Common myeloid progenitor, CD34-positive (primary cell): Measurements from ENCODE around the gene NUDT3.

Experiments
- CTCF ChIA-PET: fragments of 350-600 bp; sonication (Branson Sonifier 250); formaldehyde crosslinking; loops from one replicate; lab custom pipeline; 2021; ENCODE audit warnings: antibody characterized with exemption; lab: Charles Lee
- POLR2A ChIA-PET: fragments of 350-600 bp; sonication (Branson Sonifier 250); formaldehyde crosslinking; loops from one replicate; lab custom pipeline; 2021; ENCODE audit warnings: antibody characterized with exemption; lab: Charles Lee
- DNase-seq, 3 donors: peaks; one replicate each; pipeline versions ENCODE4 v3.0.0 to v3.0.0-alpha.2; 2013
- H3K27ac ChIP-seq, 2 experiments: 1 replicate in 1 of 2; 2 replicates in 1 of 2; pipeline ENCODE4 v1.7.0; 2013; ENCODE audit warnings: inconsistent platforms in 2 of 2, low read length in 2 of 2, mild to moderate bottlenecking in 2 of 2, low read depth in 1 of 2, moderate library complexity in 1 of 2; ENCODE audit not compliant: severe bottlenecking in 2 of 2, insufficient read depth in 1 of 2, poor library complexity in 1 of 2
- H3K27me3 ChIP-seq, 5 experiments: replicated peaks in 2 of 5; 1 replicate in 3 of 5; 2 replicates in 2 of 5; pipeline versions ENCODE4 v1.6.1 to v1.7.0; 2013; ENCODE audit warnings: low read length in 4 of 5, mild to moderate bottlenecking in 2 of 5, moderate library complexity in 2 of 5, inconsistent platforms in 1 of 5; ENCODE audit not compliant: insufficient read depth in 5 of 5, control insufficient read depth in 4 of 5
- H3K36me3 ChIP-seq, 4 experiments: 1 replicate in 2 of 4; 2 replicates in 2 of 4; pipeline versions ENCODE4 v1.6.1 to v1.7.0; 2013; ENCODE audit warnings: low read length in 3 of 4, control low read depth in 1 of 4, mild to moderate bottlenecking in 1 of 4; ENCODE audit not compliant: control insufficient read depth in 4 of 4, insufficient read depth in 4 of 4
- H3K4me1 ChIP-seq, 4 experiments: 1 replicate in 3 of 4; 2 replicates in 1 of 4; pipeline versions ENCODE4 v1.6.1 to v1.7.1; 2013; ENCODE audit warnings: low read length in 3 of 4, mild to moderate bottlenecking in 3 of 4, control low read depth in 1 of 4, inconsistent platforms in 1 of 4, moderate library complexity in 1 of 4; ENCODE audit not compliant: control insufficient read depth in 4 of 4, insufficient read depth in 4 of 4; ENCODE audit errors: control extremely low read depth in 1 of 4
- H3K4me3 ChIP-seq, 7 experiments: 1 replicate in 4 of 7; 2 replicates in 3 of 7; pipeline versions ENCODE4 v1.5.1 to v1.7.0; 2013; ENCODE audit warnings: mild to moderate bottlenecking in 7 of 7, low read length in 6 of 7, moderate library complexity in 6 of 7, inconsistent platforms in 2 of 7, low read depth in 2 of 7, control low read depth in 1 of 7; ENCODE audit not compliant: insufficient read depth in 4 of 7, control insufficient read depth in 1 of 7; ENCODE audit errors: extremely low read depth in 1 of 7
- H3K9me3 ChIP-seq, 5 experiments: 1 replicate in 4 of 5; 2 replicates in 1 of 5; pipeline versions ENCODE4 v1.6.1 to v1.7.1; 2013; ENCODE audit warnings: low read length in 4 of 5, mild to moderate bottlenecking in 2 of 5, inconsistent platforms in 1 of 5, low read depth in 1 of 5, moderate library complexity in 1 of 5; ENCODE audit not compliant: control insufficient read depth in 4 of 5, insufficient read depth in 2 of 5; ENCODE audit errors: control extremely low read depth in 1 of 5
- WGBS: methylation state at CpG from one replicate; pipeline ENCODE4 v1.1.5; 2013; ENCODE audit not compliant: insufficient coverage; 5-methylcytosine and 5-hydroxymethylcytosine counted together

Gene NUDT3

GRCh38 chr6:34305497-34305896 lies 87.0 kb downstream of the NUDT3 start:
- CTCF ChIA-PET, result interaction anchor here (0.7 to 1.5 kb wide), 3 partner anchors 16 to 303 kb away, joined by 3 read pairs; no protein-coding TSS in a partner anchor
- no peaks in the 10 kb centered on the region for H3K27me3 ChIP-seq
- POLR2A ChIA-PET, result interaction anchor here (0.6 kb wide), 1 partner anchor 110 kb away, joined by 4 read pairs; no protein-coding TSS in a partner anchor
- WGBS, result 100% methylated on average over 1 of the region's 2 CpGs
- H3K27ac ChIP-seq, result no peak overlapping the region
- no peaks in the 10 kb centered on the region for H3K9me3 ChIP-seq
- H3K36me3 ChIP-seq, result peaks cover 0 to 3% (median 2%) of the 10 kb centered on the region in 4 experiments
- no peak for DNase-seq
- H3K4me1 ChIP-seq, result peaks cover 0 to 13% (median 4%) of the 10 kb centered on the region in 4 experiments
- H3K4me3 ChIP-seq, result no peak overlapping the region

DNA sequence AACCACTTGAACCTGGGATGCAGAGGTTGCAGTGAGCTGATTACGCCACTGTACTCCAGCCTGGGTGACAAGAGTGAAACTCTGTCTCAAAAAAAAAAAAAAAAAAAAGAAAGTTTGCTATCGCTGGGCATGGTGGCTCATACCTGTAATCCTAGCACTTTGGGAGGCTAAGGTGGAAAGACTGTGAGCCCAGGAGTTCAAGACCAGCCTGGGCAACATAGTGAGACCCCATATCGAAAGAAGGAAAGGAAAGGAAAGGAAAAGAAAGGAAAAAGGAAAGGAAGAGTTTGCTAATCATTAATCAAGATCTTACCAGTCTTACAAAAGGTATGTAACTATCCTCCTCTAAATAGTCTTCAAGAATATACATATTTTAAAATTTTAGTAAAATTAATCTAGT lies 88.3 kb downstream of the NUDT3 start:
- H3K36me3 ChIP-seq, result peaks cover 0 to 3% (median 2%) of the 10 kb centered on the region in 4 experiments
- no peaks in the 10 kb centered on the region for H3K27me3 ChIP-seq
- H3K4me3 ChIP-seq, result no peak overlapping the region
- H3K4me1 ChIP-seq, result peaks cover 0 to 20% (median 10%) of the 10 kb centered on the region in 4 experiments
- ChIA-PET POLR2A (no interaction called here), CTCF (interaction anchor here (1.6 kb wide), 1 partner anchor 31 kb away, joined by 3 read pairs; no protein-coding TSS in a partner anchor)
- no peaks in the 10 kb centered on the region for H3K9me3 ChIP-seq
- H3K27ac ChIP-seq, result no peak overlapping the region
- no CpG with 5 or more reads among the region's 3 CpGs for WGBS
- no peak for DNase-seq

DNA sequence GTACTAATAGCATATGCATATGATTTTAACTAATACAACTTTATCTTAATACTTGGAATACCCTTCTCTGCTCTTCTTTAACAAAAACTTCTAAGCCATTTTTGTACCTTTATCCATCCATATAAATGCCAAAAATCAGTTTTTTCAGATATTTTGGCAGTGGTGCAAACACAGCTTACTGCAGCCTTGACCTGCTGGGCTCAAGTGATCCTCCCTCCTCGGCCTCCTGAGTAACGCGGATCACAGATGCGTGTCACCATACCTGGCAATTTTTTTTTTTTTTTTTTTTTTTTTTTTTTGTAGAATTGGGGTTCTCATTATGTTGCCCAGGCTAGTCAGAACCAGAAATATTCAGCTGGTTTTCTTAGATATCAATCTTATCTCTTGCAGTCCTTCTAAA lies 89.5 kb downstream of the NUDT3 start:
- Histone ChIP-seq H3K4me1 (peaks cover 0 to 21% (median 11%) of the 10 kb centered on the region in 4 experiments), H3K36me3 (peaks cover 0 to 3% (median 2%) of the 10 kb centered on the region in 4 experiments), H3K27me3 (no peaks in the 10 kb centered on the region), H3K4me3 (no peak overlapping the region), H3K9me3 (no peaks in the 10 kb centered on the region), H3K27ac (no peak overlapping the region)
- DNase-seq, result no peak
- WGBS, result no CpG with 5 or more reads among the region's 4 CpGs
- ChIA-PET POLR2A (no interaction called here), CTCF (interaction anchor here (1.6 kb wide), 1 partner anchor 30 kb away, joined by 3 read pairs; no protein-coding TSS in a partner anchor)

DNA sequence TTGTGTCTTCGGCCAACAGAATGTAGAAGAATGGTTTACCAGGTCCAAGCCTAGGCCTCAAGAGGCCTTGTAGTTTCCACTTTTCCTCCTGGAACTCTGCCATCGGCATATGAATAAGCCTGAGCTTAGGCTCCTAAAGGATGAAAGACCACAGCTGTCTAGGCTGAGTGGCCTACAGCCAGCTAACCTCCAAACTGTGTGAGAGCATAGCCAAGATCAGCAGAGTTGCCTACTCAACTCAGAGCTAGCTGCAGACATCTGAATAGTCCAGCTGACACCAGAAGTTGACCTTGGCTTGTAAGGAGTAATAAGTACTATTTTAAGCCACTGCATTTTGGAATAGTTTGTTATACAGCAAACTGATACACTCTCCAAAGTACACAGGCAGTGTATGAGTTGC lies 91.1 kb downstream of the NUDT3 start:
- Histone ChIP-seq H3K27ac (no peak overlapping the region), H3K27me3 (no peaks in the 10 kb centered on the region), H3K9me3 (no peaks in the 10 kb centered on the region), H3K36me3 (peaks cover 0 to 3% (median 2%) of the 10 kb centered on the region in 4 experiments), H3K4me3 (no peak overlapping the region), H3K4me1 (peaks cover 0 to 21% (median 12%) of the 10 kb centered on the region in 4 experiments)
- POLR2A ChIA-PET, result no interaction called here
- no peak for DNase-seq
- CTCF ChIA-PET, result interaction anchor here (1.8 kb wide), 1 partner anchor 114 kb away, joined by 5 read pairs; no protein-coding TSS in a partner anchor
- WGBS, result 100% methylated on average over 2 of the region's 2 CpGs

DNA sequence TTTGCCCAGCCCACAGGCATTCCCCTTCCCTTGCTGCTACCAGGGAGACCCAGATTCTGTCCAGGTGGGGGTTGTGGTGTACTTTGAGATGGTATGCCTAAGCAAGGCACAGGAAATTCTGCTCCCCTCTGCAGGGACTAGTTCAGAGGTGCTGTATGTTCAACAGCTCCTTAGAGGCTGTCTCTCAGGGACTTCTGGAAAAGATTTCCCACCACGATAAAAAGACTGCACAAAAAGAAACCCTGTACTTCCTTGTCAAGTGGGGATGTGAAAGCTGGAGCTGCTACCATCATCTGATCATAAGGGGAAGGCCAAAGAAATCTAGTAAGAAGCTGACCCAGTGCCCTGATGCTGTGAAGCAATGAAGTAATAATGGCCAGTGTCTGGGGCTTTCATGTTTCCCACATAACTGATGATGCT lies 92.1 kb downstream of the NUDT3 start:
- H3K27me3 ChIP-seq, result no peaks in the 10 kb centered on the region
- POLR2A ChIA-PET, result interaction anchor here (0.5 to 1.1 kb wide), 3 partner anchors 13 to 299 kb away, joined by 3 to 4 read pairs (median 3); no protein-coding TSS in a partner anchor
- H3K9me3 ChIP-seq, result no peaks in the 10 kb centered on the region
- CTCF ChIA-PET, result interaction anchor here (0.7 to 1.8 kb wide), 4 partner anchors 12 to 115 kb away, joined by 3 to 5 read pairs (median 3); partner anchors contain the start of gene SMIM29
- no peak for DNase-seq
- no CpG with 5 or more reads among the region's 1 CpG for WGBS
- peaks cover under 1 to 28% (median 20%) of the 10 kb centered on the region in 4 experiments for H3K4me1 ChIP-seq
- peaks cover 0 to 3% (median 1%) of the 10 kb centered on the region in 4 experiments for H3K36me3 ChIP-seq
- H3K4me3 ChIP-seq, result no peak overlapping the region
- H3K27ac ChIP-seq, result no peak overlapping the region

DNA sequence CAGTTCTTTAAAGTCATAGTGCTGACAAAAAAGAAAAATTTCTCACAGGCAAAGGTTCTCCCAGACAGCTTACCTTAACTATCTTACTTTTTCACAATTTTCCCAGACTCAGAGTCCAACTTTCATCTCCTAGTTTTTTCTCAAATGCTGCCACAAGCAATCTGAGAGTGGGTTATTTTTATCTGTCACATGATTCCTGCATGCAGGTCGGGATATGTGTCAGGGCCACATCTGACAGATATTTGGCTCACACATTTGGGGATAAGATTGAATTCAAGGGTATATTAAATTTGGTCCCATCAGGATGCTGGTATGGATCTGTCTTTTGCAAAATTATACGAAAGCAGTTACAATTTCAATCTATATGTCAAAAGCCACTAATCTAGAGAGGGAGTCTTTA lies 93.5 kb downstream of the NUDT3 start:
- no peak overlapping the region for H3K4me3 ChIP-seq
- CTCF ChIA-PET, result interaction anchor here (1.6 kb wide), 1 partner anchor 46 kb away, joined by 3 read pairs; no protein-coding TSS in a partner anchor
- POLR2A ChIA-PET, result no interaction called here
- no peak overlapping the region for H3K27ac ChIP-seq
- H3K27me3 ChIP-seq, result no peaks in the 10 kb centered on the region
- no peak for DNase-seq
- H3K4me1 ChIP-seq, result peaks cover 4 to 28% (median 20%) of the 10 kb centered on the region in 4 experiments
- H3K9me3 ChIP-seq, result no peaks in the 10 kb centered on the region
- H3K36me3 ChIP-seq, result peaks cover 0 to 10% (median 3%) of the 10 kb centered on the region in 4 experiments
- 0% methylated on average over 1 of the region's 2 CpGs for WGBS

GRCh38 chr6:34295721-34296120 lies 96.7 kb downstream of the NUDT3 start:
- Histone ChIP-seq H3K27ac (peak overlapping the region in 1 of 2 experiments; percentile 41), H3K27me3 (no peaks in the 10 kb centered on the region), H3K4me1 (peaks cover 4 to 22% (median 18%) of the 10 kb centered on the region in 4 experiments), H3K36me3 (peaks cover 3 to 29% (median 19%) of the 10 kb centered on the region in 4 experiments), H3K9me3 (no peaks in the 10 kb centered on the region), H3K4me3 (peak overlapping the region in 2 of 7 experiments; percentile 6)
- WGBS, result 37% methylated on average over 3 of the region's 3 CpGs
- peak; percentile 30 to 88 (median 78) for DNase-seq
- ChIA-PET POLR2A (interaction anchor here (0.6 kb wide), 1 partner anchor 1734 kb away, joined by 3 read pairs; no protein-coding TSS in a partner anchor), CTCF (interaction anchor here (0.9 to 1.6 kb wide), 5 partner anchors 15 to 119 kb away, joined by 3 to 5 read pairs (median 3); no protein-coding TSS in a partner anchor)
